Left lung (tissue), 10 donors: ENCODE data around the gene CARS1. TPM values are rescaled to one million over a fixed set of nuclear protein-coding genes. Genes with fewer than 3 reads are reported as not detected.

Source experiments
- ATAC-seq: fragments of 200-7000 bp; cut with Tn5 transposase; one replicate; pipeline ENCODE4 v1.9.1; 2020; ENCODE audit warnings: moderate library complexity
- DNase-seq, 4 donors: peaks; one replicate each; pipeline ENCODE4 v3.0.0-alpha.2; 2013 to 2020
- H3K27ac ChIP-seq, 2 donors: fragments of 200-600 bp; sonication (generic) in 1 of 2; one replicate each; pipeline versions ENCODE4 v1.5.0 to v1.8.0; 2020 to 2021
- H3K27me3 ChIP-seq, 2 donors: fragments of 200-600 bp; sonication (generic) in 1 of 2; one replicate each; pipeline versions ENCODE4 v1.5.0 to v1.8.0; 2020 to 2021
- H3K36me3 ChIP-seq, 2 donors: fragments of 200-600 bp; sonication (generic) in 1 of 2; one replicate each; pipeline versions ENCODE4 v1.5.0 to v1.8.0; 2020 to 2021
- H3K4me1 ChIP-seq, 2 donors: fragments of 200-600 bp; one replicate each; pipeline ENCODE4 v1.8.0; 2021
- H3K4me3 ChIP-seq, 2 donors: fragments of 200-600 bp; sonication (generic) in 1 of 2; one replicate each; pipeline versions ENCODE4 v1.5.0 to v1.8.0; 2020 to 2021; ENCODE audit warnings: mild to moderate bottlenecking in 1 of 2
- H3K9me3 ChIP-seq, 2 donors: fragments of 200-600 bp; sonication (generic) in 1 of 2; one replicate each; pipeline versions ENCODE4 v1.5.0 to v1.8.0; 2020 to 2021
- CTCF ChIP-seq, 2 donors: fragments of 200-600 bp; sonication (generic) in 1 of 2; IDR thresholded peaks; one replicate each; pipeline versions ENCODE4 v1.5.0 to v1.8.0; 2021; ENCODE audit warnings: antibody characterized with exemption in 2 of 2
- intact Hi-C, 2 donors: fragments of 100-400 bp; cut with DNase I; formaldehyde crosslinking; loops; one replicate each; pipeline versions ENCODE4 v1.11.2 to v1.14.2; 2022
- polyA plus RNA-seq, 6 donors: library from polyadenylated mRNA; unstranded; fragments of 120-200 nt; gene quantifications; one replicate each; pipeline ENCODE4 v1.2.1, GENCODE V29; 2013; ENCODE audit not compliant: insufficient read length in 6 of 6
- total RNA-seq, 2 donors: library from RNA; stranded (reverse); fragmentation: NEBNext Ultra II Directional; extraction: Animal tissue kit (Norgen Biotek cat#: 25700); gene quantifications; one replicate each; pipeline ENCODE4 v1.2.1, GENCODE V29; 2021
- donor health status: DM: no; HTN: yes; CAD: no.
- donor health status: DM: no; HTN: no; CAD: no.

Gene CARS1
- total and polyA plus RNA-seq, 8 donors, result 28.3 to 49.9 (median 31.4) TPM

- peaks cover 0 to 27% of the 10 kb centered on the region in 2 donors for H3K36me3 ChIP-seq
- H3K4me3 ChIP-seq, result no peak overlapping the region
- no peaks in the 10 kb centered on the region for H3K27me3 ChIP-seq
- H3K4me1 ChIP-seq, result peaks cover 6 to 9% of the 10 kb centered on the region in 2 donors
- intact Hi-C loops, result no loop called here
- no peaks in the 10 kb centered on the region for H3K9me3 ChIP-seq
- TF ChIP-seq CTCF (IDR thresholded peaks at IDR 0.05), result no peak
- ATAC-seq (no peak), DNase-seq (no peak)
- H3K27ac ChIP-seq, result no peak overlapping the region
Measured at GRCh38 chr11:2996976-2997375, 60.2 kb downstream of the CARS1 start.

DNA sequence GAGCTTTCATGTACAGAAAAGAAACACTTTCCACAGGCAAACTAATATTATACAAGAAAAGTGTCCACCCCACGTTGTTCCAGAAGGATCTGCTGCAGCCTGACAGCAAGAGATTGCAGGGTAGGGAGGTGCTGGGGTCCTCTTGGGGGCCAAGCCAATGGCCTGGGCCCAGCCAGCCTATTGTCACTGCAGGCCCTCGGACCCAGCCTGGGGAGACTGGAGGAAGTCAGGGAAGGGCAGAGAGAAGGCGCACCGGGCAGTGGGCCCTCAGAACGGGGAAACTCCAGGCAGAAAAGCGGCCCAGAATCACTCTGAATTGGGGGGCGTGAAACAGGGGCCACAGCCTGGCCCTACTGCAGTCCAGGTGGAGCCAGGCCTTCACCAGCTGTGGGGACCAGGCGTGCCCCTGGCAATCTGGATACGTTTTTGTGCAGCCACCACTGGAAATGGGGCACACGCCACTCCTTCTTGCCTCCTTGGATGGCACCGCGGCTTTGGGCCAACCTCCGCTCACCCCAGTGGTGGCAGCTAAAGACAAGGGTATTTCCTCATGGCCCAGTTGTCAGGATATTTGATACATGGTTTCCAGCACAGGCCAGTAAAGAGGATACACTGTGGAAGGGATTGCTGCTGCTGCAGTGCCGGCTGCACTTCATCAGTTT lies 61.2 kb downstream of the CARS1 start:
- Histone ChIP-seq H3K4me3 (no peak overlapping the region), H3K27ac (no peak overlapping the region), H3K9me3 (no peaks in the 10 kb centered on the region), H3K27me3 (no peaks in the 10 kb centered on the region), H3K36me3 (peaks cover 0 to 17% of the 10 kb centered on the region in 2 donors), H3K4me1 (peaks cover 6 to 12% of the 10 kb centered on the region in 2 donors)
- ATAC-seq, result no peak
- TF ChIP-seq CTCF (IDR thresholded peaks at IDR 0.05), result no peak
- intact Hi-C loops, result no loop called here
- peak in 1 of 4 donors; percentile 50 for DNase-seq

DNA sequence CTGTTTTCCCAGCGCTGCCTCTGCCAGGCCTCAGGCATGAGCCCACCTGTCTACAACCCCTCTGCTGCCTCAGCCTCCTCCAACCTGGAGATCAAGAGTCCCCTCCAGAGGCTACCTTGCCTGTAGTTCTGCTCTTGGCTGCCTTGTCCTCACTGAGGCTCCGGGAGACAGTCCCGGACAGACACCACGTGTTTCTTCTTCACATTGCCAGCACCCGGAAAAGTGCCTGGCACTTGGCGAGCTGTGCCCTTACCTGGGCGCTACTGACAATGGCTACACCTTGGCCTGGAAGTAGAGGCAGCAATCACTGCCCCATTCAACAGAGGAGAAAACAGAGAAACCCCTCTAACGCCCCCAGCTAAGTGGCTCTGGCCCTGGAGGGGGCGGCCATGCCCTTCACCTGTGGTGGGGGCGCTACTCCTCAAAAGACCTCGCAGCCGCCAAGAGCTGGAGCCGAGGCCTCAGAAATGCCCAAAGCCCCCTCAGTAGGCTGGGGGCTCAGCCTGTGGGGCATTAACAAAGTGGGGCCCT lies 62.1 kb downstream of the CARS1 start:
- no peak overlapping the region for H3K4me3 ChIP-seq
- no peak for ATAC-seq
- H3K4me1 ChIP-seq, result peaks cover 13 to 21% of the 10 kb centered on the region in 2 donors
- intact Hi-C loops, result no loop called here
- no peak overlapping the region for H3K27ac ChIP-seq
- H3K9me3 ChIP-seq, result no peaks in the 10 kb centered on the region
- peak in 1 of 4 donors; percentile 42 for DNase-seq
- peaks cover 0 to 8% of the 10 kb centered on the region in 2 donors for H3K36me3 ChIP-seq
- TF ChIP-seq CTCF (IDR thresholded peaks at IDR 0.05), result no peak
- H3K27me3 ChIP-seq, result no peaks in the 10 kb centered on the region

DNA sequence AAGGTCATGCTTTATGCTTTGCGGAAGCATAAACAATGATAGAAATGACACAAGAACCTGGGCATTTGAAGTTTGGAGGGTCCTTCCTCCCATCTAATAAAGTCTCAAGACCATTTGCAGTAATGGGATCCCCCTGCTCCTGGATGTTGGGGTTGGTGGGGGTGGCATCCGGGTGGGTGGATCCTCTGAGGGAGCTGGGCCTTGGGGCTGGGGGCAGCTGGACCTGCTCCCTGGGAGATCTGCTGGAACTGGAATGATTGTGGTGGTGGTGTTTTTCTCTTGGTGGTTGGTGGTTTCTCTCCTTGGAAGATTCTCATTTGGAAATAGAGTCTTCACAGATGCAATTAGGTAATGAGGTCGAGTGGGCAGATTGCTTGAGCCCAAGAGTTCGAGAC lies 62.9 kb downstream of the CARS1 start:
- intact Hi-C loops, result no loop called here
- peaks cover 0 to under 1% of the 10 kb centered on the region in 2 donors for H3K36me3 ChIP-seq
- ATAC-seq, result no peak
- no peaks in the 10 kb centered on the region for H3K27me3 ChIP-seq
- H3K4me1 ChIP-seq, result peaks cover 19 to 28% of the 10 kb centered on the region in 2 donors
- no peak overlapping the region for H3K27ac ChIP-seq
- H3K4me3 ChIP-seq, result no peak overlapping the region
- peak in 1 of 4 donors; percentile 30 for DNase-seq
- no peaks in the 10 kb centered on the region for H3K9me3 ChIP-seq
- TF ChIP-seq CTCF (IDR thresholded peaks at IDR 0.05), result no peak

GRCh38 chr11:2992997-2993325 lies 64.3 kb downstream of the CARS1 start:
- H3K27me3 ChIP-seq, result no peaks in the 10 kb centered on the region
- TF ChIP-seq CTCF (IDR thresholded peaks at IDR 0.05), result no peak
- peak overlapping the region; percentile 73 to 83 for H3K4me3 ChIP-seq
- H3K27ac ChIP-seq, result no peak overlapping the region
- H3K9me3 ChIP-seq, result no peaks in the 10 kb centered on the region
- intact Hi-C loops, result no loop called here
- H3K36me3 ChIP-seq, result no peaks in the 10 kb centered on the region
- H3K4me1 ChIP-seq, result peaks cover 31 to 42% of the 10 kb centered on the region in 2 donors
- DNase-seq, result peak in 1 of 4 donors; percentile 53
- no peak for ATAC-seq
